OCI-LY3 (cell line): Measurements from ENCODE around the gene CNPY1.

Experiments
- CTCF ChIP-seq: fragments of 200-600, 300-600 bp; sonication (generic); IDR thresholded peaks from 2 replicates; pipeline ENCODE4 v1.5.1; 2014; ENCODE audit warnings: antibody characterized with exemption, low read length, low read depth
- EZH2phosphoT487 ChIP-seq: fragments of 200-600 bp; shearing (Covaris generic); IDR thresholded peaks from 2 replicates; pipeline ENCODE4 v1.6.1; 2018; ENCODE audit warnings: antibody characterized with exemption, mixed run types, low read depth

- TF ChIP-seq CTCF (no peak), EZH2phosphoT487 (no peak)
Observed at GRCh38 chr7:155484483-155485399, 61.6 kb downstream of the CNPY1 start.
